ENCODE results near the gene GPC5.

GPC5 gene

GRCh38 chr13:92122186-92122853 lies 723.9 kb downstream of the GPC5 start:
- H3K23ac ChIP-seq (ENCODE audit: low read length in 2 of 2) = no peak overlapping the region
- WGBS = 54% methylated on average over 8 of the region's 9 CpGs
- no peaks in the 10 kb centered on the region for H3K9me3 ChIP-seq (ENCODE audit: control insufficient read depth, low read length)
- no peak overlapping the region for H3K9ac ChIP-seq (ENCODE audit: low read length)
- H2BK15ac ChIP-seq (ENCODE audit: low read depth, poor library complexity, severe bottlenecking) = no peak overlapping the region
- no peak overlapping the region for H4K91ac ChIP-seq (ENCODE audit: low read length)
- no peaks in the 10 kb centered on the region for H3K27me3 ChIP-seq (ENCODE audit: control insufficient read depth in 1 of 2, insufficient read depth in 1 of 2, low read length in 2 of 2)
- DNase-seq = no peak
- no peak overlapping the region for H3K27ac ChIP-seq (ENCODE audit: low read length, poor library complexity, severe bottlenecking)
- H3K14ac ChIP-seq (ENCODE audit: low read length in 2 of 2) = no peak overlapping the region
- no peaks in the 10 kb centered on the region for H3K4me1 ChIP-seq (ENCODE audit: control insufficient read depth, insufficient read depth, low read depth, low read length)
- no peak overlapping the region for H4K8ac ChIP-seq (ENCODE audit: low read length)
- H3K4me2 ChIP-seq (ENCODE audit: low read length, poor library complexity, severe bottlenecking) = no peak overlapping the region
- no peak overlapping the region for H2AK5ac ChIP-seq (ENCODE audit: low read length, severe bottlenecking)
- H2BK12ac ChIP-seq (ENCODE audit: low read length in 2 of 2) = no peak overlapping the region
- H3K4ac ChIP-seq (ENCODE audit: low read depth in 1 of 2, low read length in 2 of 2) = no peak overlapping the region
- H2AFZ ChIP-seq (ENCODE audit: low read depth, low read length) = no peak overlapping the region
- no peak overlapping the region for H3K18ac ChIP-seq (ENCODE audit: low read depth in 1 of 2, low read length in 2 of 2)
- H3K36me3 ChIP-seq (ENCODE audit: control insufficient read depth in 1 of 2, insufficient read depth in 2 of 2, low read depth in 1 of 2, low read length in 2 of 2) = no peaks in the 10 kb centered on the region
- H2BK5ac ChIP-seq (ENCODE audit: low read depth, low read length, poor library complexity, severe bottlenecking) = no peak overlapping the region
- no peak overlapping the region for H3K4me3 ChIP-seq (ENCODE audit: insufficient read depth in 1 of 2, low read depth in 1 of 2, low read length in 2 of 2)
- H2BK120ac ChIP-seq (ENCODE audit: low read depth, low read length) = no peak overlapping the region
- no peaks in the 10 kb centered on the region for H3K79me1 ChIP-seq (replicated peaks; ENCODE audit: low read length, poor library complexity, severe bottlenecking)

GRCh38 chr13:92126399-92126798 lies 728.0 kb downstream of the GPC5 start:
- 82% methylated on average over 2 of the region's 2 CpGs for WGBS
- H2AFZ ChIP-seq (ENCODE audit: low read depth, low read length) = no peak overlapping the region
- no peak overlapping the region for H2BK5ac ChIP-seq (ENCODE audit: low read depth, low read length, poor library complexity, severe bottlenecking)
- H3K18ac ChIP-seq (ENCODE audit: low read depth in 1 of 2, low read length in 2 of 2) = no peak overlapping the region
- no peak overlapping the region for H3K9ac ChIP-seq (ENCODE audit: low read length)
- H3K36me3 ChIP-seq (ENCODE audit: control insufficient read depth in 1 of 2, insufficient read depth in 2 of 2, low read depth in 1 of 2, low read length in 2 of 2) = no peaks in the 10 kb centered on the region
- no peak for DNase-seq
- H3K4me3 ChIP-seq (ENCODE audit: insufficient read depth in 1 of 2, low read depth in 1 of 2, low read length in 2 of 2) = no peak overlapping the region
- no peak overlapping the region for H4K91ac ChIP-seq (ENCODE audit: low read length)
- no peak overlapping the region for H3K14ac ChIP-seq (ENCODE audit: low read length in 2 of 2)
- H3K4me2 ChIP-seq (ENCODE audit: low read length, poor library complexity, severe bottlenecking) = no peak overlapping the region
- H3K4ac ChIP-seq (ENCODE audit: low read depth in 1 of 2, low read length in 2 of 2) = no peak overlapping the region
- H4K8ac ChIP-seq (ENCODE audit: low read length) = no peak overlapping the region
- H3K9me3 ChIP-seq (ENCODE audit: control insufficient read depth, low read length) = no peaks in the 10 kb centered on the region
- H3K27me3 ChIP-seq (ENCODE audit: control insufficient read depth in 1 of 2, insufficient read depth in 1 of 2, low read length in 2 of 2) = no peaks in the 10 kb centered on the region
- no peak overlapping the region for H2BK15ac ChIP-seq (ENCODE audit: low read depth, poor library complexity, severe bottlenecking)
- H3K79me1 ChIP-seq (replicated peaks; ENCODE audit: low read length, poor library complexity, severe bottlenecking) = no peaks in the 10 kb centered on the region
- H3K23ac ChIP-seq (ENCODE audit: low read length in 2 of 2) = no peak overlapping the region
- no peak overlapping the region for H2BK120ac ChIP-seq (ENCODE audit: low read depth, low read length)
- no peak overlapping the region for H2AK5ac ChIP-seq (ENCODE audit: low read length, severe bottlenecking)
- H3K27ac ChIP-seq (ENCODE audit: low read length, poor library complexity, severe bottlenecking) = no peak overlapping the region
- no peaks in the 10 kb centered on the region for H3K4me1 ChIP-seq (ENCODE audit: control insufficient read depth, insufficient read depth, low read depth, low read length)
- no peak overlapping the region for H2BK12ac ChIP-seq (ENCODE audit: low read length in 2 of 2)

GRCh38 chr13:92135509-92135908 lies 737.1 kb downstream of the GPC5 start:
- no peak overlapping the region for H2BK12ac ChIP-seq (ENCODE audit: low read length in 2 of 2)

GRCh38 chr13:92136449-92137155 lies 738.2 kb downstream of the GPC5 start:
- no peak overlapping the region for H3K9ac ChIP-seq (ENCODE audit: low read length)
- peaks cover 2% of the 10 kb centered on the region for H3K4me1 ChIP-seq (ENCODE audit: control insufficient read depth, insufficient read depth, low read depth, low read length)
- no peaks in the 10 kb centered on the region for H3K79me1 ChIP-seq (replicated peaks; ENCODE audit: low read length, poor library complexity, severe bottlenecking)
- H3K4ac ChIP-seq (ENCODE audit: low read depth in 1 of 2, low read length in 2 of 2) = no peak overlapping the region
- no peak overlapping the region for H4K91ac ChIP-seq (ENCODE audit: low read length)
- peak; percentile 79 for DNase-seq
- H4K8ac ChIP-seq (ENCODE audit: low read length) = no peak overlapping the region
- no peak overlapping the region for H3K27ac ChIP-seq (ENCODE audit: low read length, poor library complexity, severe bottlenecking)
- no peak overlapping the region for H2AK5ac ChIP-seq (ENCODE audit: low read length, severe bottlenecking)
- H3K27me3 ChIP-seq (ENCODE audit: control insufficient read depth in 1 of 2, insufficient read depth in 1 of 2, low read length in 2 of 2) = no peaks in the 10 kb centered on the region
- H2BK120ac ChIP-seq (ENCODE audit: low read depth, low read length) = no peak overlapping the region
- H2BK12ac ChIP-seq (ENCODE audit: low read length in 2 of 2) = no peak overlapping the region
- H3K4me3 ChIP-seq (ENCODE audit: insufficient read depth in 1 of 2, low read depth in 1 of 2, low read length in 2 of 2) = no peak overlapping the region
- 17% methylated on average over 3 of the region's 6 CpGs for WGBS
- no peak overlapping the region for H3K18ac ChIP-seq (ENCODE audit: low read depth in 1 of 2, low read length in 2 of 2)
- no peaks in the 10 kb centered on the region for H3K36me3 ChIP-seq (ENCODE audit: control insufficient read depth in 1 of 2, insufficient read depth in 2 of 2, low read depth in 1 of 2, low read length in 2 of 2)
- no peak overlapping the region for H2AFZ ChIP-seq (ENCODE audit: low read depth, low read length)
- no peak overlapping the region for H3K23ac ChIP-seq (ENCODE audit: low read length in 2 of 2)
- no peak overlapping the region for H2BK5ac ChIP-seq (ENCODE audit: low read depth, low read length, poor library complexity, severe bottlenecking)
- no peak overlapping the region for H3K14ac ChIP-seq (ENCODE audit: low read length in 2 of 2)
- no peak overlapping the region for H3K4me2 ChIP-seq (ENCODE audit: low read length, poor library complexity, severe bottlenecking)
- no peak overlapping the region for H2BK15ac ChIP-seq (ENCODE audit: low read depth, poor library complexity, severe bottlenecking)
- no peaks in the 10 kb centered on the region for H3K9me3 ChIP-seq (ENCODE audit: control insufficient read depth, low read length)

More at GRCh38 chr13:92135509-92135908, 737.1 kb downstream of the GPC5 start:
- Histone ChIP-seq H2BK5ac (ENCODE audit: low read depth, low read length, poor library complexity, severe bottlenecking) (no peak overlapping the region), H3K23ac (ENCODE audit: low read length in 2 of 2) (no peak overlapping the region), H2AK5ac (ENCODE audit: low read length, severe bottlenecking) (no peak overlapping the region), H3K9ac (ENCODE audit: low read length) (no peak overlapping the region), H3K27ac (ENCODE audit: low read length, poor library complexity, severe bottlenecking) (no peak overlapping the region), H4K91ac (ENCODE audit: low read length) (no peak overlapping the region), H3K4me1 (ENCODE audit: control insufficient read depth, insufficient read depth, low read depth, low read length) (peaks cover 2% of the 10 kb centered on the region), H3K79me1 (replicated peaks; ENCODE audit: low read length, poor library complexity, severe bottlenecking) (no peaks in the 10 kb centered on the region), H3K4ac (ENCODE audit: low read depth in 1 of 2, low read length in 2 of 2) (no peak overlapping the region), H2BK15ac (ENCODE audit: low read depth, poor library complexity, severe bottlenecking) (no peak overlapping the region), H3K4me2 (ENCODE audit: low read length, poor library complexity, severe bottlenecking) (no peak overlapping the region), H3K36me3 (ENCODE audit: control insufficient read depth in 1 of 2, insufficient read depth in 2 of 2, low read depth in 1 of 2, low read length in 2 of 2) (no peaks in the 10 kb centered on the region), H3K27me3 (ENCODE audit: control insufficient read depth in 1 of 2, insufficient read depth in 1 of 2, low read length in 2 of 2) (no peaks in the 10 kb centered on the region), H2AFZ (ENCODE audit: low read depth, low read length) (no peak overlapping the region), H3K18ac (ENCODE audit: low read depth in 1 of 2, low read length in 2 of 2) (no peak overlapping the region), H2BK120ac (ENCODE audit: low read depth, low read length) (no peak overlapping the region), H3K14ac (ENCODE audit: low read length in 2 of 2) (no peak overlapping the region), H3K9me3 (ENCODE audit: control insufficient read depth, low read length) (no peaks in the 10 kb centered on the region), H4K8ac (ENCODE audit: low read length) (no peak overlapping the region), H3K4me3 (ENCODE audit: insufficient read depth in 1 of 2, low read depth in 1 of 2, low read length in 2 of 2) (no peak overlapping the region)
- no peak for DNase-seq
- 84% methylated on average over 6 of the region's 7 CpGs for WGBS
